ENCODE data around the gene POGZ. TPM values are rescaled to one million over a fixed set of nuclear protein-coding genes. Genes with fewer than 3 reads are reported as not detected.

POGZ gene
- total RNA-seq, 1 donor from 2014 or later = 60.6 TPM

DNA sequence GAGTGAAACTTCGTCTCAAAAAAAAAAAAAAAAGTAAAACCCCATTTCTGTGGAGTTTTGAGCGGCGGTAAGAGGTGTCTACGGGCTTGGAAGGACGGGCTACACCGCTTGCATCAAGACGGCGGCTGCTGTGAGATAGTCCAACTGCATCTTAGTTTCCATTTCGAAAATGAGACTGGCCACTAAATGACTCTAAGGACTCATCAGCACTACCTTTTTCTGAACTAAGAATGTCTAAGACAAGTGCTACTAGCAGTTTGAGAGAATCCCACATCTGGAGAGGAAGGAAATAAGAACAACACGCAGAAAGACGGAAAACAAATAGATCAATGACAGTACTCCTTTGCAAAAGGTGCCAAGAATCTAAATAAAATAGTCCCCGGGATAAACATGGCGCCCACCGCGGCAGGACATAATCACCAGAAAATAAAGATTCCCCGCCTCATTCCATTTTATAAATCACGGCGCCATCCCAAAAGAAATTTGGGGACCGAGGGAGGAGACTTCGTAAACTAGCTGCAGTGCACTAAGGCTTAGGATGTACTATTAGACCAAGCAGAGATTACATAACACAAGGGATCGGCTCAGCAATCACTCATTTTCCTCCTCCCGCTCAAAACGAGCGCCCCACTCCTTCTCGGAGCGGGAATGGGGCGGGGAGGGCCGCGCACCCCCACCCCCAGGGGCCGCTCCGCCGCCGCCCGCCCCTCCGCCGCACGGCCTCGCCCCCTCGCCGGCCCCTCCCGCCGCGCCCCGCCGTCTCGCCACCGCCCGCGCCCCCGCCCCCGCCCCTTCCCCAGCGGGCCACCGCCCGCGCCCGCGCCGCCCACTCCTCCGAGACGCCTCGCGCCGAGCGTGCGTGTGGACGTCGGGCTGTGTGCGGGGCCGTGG, 1.1 kb downstream of the POGZ start:
- H3K27ac ChIP-seq = peak overlapping the region; percentile 88
- no peak for DNase-seq (ENCODE audit: extremely low spot score in 2 of 2)
- no peaks in the 10 kb centered on the region for H3K36me3 ChIP-seq
- no peaks in the 10 kb centered on the region for H3K9me3 ChIP-seq
- intact Hi-C loops (cut with DNase I) = no loop called here
- peaks cover 34% of the 10 kb centered on the region for H3K4me1 ChIP-seq
- peak in 1 of 2 donors; percentile 36 for TF ChIP-seq POLR2AphosphoS5 (IDR thresholded peaks at IDR 0.05; ENCODE audit: insufficient read depth in 1 of 2, low read depth in 1 of 2)
- TF ChIP-seq POLR2A (IDR thresholded peaks at IDR 0.05) = no peak
- H3K4me3 ChIP-seq = peak overlapping the region; percentile 64 to 68
- H3K27me3 ChIP-seq = no peaks in the 10 kb centered on the region

DNA sequence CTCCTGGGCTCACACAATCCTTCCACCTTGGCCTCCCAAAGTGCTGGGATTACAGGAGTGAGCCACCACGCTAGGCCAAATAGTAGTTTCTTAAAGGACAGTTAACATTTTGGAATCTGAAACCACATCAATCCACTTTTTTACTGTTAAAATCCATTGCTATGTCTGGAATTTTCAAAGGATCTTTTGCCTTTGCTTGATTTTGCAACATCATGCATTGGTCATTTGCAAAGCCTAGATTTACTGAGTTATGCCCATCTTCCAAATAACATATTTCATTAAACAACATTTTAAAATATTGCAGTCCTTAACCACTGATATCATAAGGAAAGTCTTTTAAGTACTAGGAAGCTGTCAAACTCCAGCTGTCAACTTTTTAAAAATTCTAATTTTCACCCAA, 3.3 kb downstream of the POGZ start:
- DNase-seq (ENCODE audit: extremely low spot score in 2 of 2) = no peak
- no peaks in the 10 kb centered on the region for H3K9me3 ChIP-seq
- intact Hi-C loops (cut with DNase I) = no loop called here
- no peaks in the 10 kb centered on the region for H3K36me3 ChIP-seq
- H3K4me3 ChIP-seq = no peak overlapping the region
- no peak overlapping the region for H3K27ac ChIP-seq
- no peak for TF ChIP-seq POLR2A (IDR thresholded peaks at IDR 0.05)
- TF ChIP-seq, protein P1, sequence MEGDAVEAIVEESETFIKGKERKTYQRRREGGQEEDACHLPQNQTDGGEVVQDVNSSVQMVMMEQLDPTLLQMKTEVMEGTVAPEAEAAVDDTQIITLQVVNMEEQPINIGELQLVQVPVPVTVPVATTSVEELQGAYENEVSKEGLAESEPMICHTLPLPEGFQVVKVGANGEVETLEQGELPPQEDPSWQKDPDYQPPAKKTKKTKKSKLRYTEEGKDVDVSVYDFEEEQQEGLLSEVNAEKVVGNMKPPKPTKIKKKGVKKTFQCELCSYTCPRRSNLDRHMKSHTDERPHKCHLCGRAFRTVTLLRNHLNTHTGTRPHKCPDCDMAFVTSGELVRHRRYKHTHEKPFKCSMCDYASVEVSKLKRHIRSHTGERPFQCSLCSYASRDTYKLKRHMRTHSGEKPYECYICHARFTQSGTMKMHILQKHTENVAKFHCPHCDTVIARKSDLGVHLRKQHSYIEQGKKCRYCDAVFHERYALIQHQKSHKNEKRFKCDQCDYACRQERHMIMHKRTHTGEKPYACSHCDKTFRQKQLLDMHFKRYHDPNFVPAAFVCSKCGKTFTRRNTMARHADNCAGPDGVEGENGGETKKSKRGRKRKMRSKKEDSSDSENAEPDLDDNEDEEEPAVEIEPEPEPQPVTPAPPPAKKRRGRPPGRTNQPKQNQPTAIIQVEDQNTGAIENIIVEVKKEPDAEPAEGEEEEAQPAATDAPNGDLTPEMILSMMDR (IDR thresholded peaks at IDR 0.05) = no peak
- no peak for TF ChIP-seq POLR2AphosphoS5 (IDR thresholded peaks at IDR 0.05; ENCODE audit: insufficient read depth in 1 of 2, low read depth in 1 of 2)
- H3K27me3 ChIP-seq = no peaks in the 10 kb centered on the region
- H3K4me1 ChIP-seq = peaks cover 34% of the 10 kb centered on the region

DNA sequence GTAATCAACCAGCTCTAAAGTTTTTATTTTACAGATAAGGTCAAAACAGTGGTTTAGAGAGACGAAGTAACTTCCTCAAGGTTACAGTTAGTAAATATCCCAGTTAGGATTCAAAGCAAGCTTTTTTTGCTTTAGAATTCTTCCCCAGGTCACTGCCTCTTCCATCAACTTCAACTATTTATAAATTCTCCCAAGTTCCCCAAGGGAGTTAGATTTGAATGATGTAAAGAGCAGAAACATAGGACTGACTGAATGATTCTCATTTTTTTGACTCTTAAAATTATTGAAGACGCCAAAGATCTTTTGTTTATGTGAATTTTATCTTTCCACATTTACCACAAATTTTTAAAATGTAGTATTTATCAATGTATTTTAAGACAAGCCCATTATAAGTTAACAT, 4.1 kb downstream of the POGZ start:
- peaks cover 34% of the 10 kb centered on the region for H3K4me1 ChIP-seq
- no peak for DNase-seq (ENCODE audit: extremely low spot score in 2 of 2)
- intact Hi-C loops (cut with DNase I) = no loop called here
- TF ChIP-seq POLR2A (IDR thresholded peaks at IDR 0.05) (no peak), POLR2AphosphoS5 (IDR thresholded peaks at IDR 0.05; ENCODE audit: insufficient read depth in 1 of 2, low read depth in 1 of 2) (no peak)
- TF ChIP-seq, protein P1 (IDR thresholded peaks at IDR 0.05) = no peak
- H3K9me3 ChIP-seq = no peaks in the 10 kb centered on the region
- no peaks in the 10 kb centered on the region for H3K36me3 ChIP-seq
- no peak overlapping the region for H3K4me3 ChIP-seq
- no peak overlapping the region for H3K27ac ChIP-seq
- H3K27me3 ChIP-seq = no peaks in the 10 kb centered on the region

DNA sequence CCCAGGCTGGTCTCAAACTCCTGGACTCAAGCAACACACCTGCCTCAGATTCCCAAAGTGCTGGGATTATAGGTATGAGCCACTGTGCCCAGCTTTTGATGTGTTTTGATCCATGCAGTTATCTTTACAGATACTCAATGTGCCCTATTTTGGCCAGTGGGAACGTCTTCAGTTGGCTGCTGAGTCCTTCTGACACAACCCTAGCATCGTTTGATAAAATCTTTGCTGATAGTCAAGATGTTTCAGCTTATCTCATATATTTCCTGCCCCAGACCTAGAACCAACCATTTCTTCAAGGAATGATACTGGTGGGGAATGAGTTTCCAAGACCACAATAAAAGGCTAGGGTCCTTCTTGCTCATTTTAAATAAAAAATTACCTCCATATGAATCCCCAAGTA, 11.6 kb downstream of the POGZ start:
- no peak overlapping the region for H3K4me3 ChIP-seq
- no peak for DNase-seq (ENCODE audit: extremely low spot score in 2 of 2)
- H3K9me3 ChIP-seq = no peaks in the 10 kb centered on the region
- no peak for TF ChIP-seq POLR2AphosphoS5 (IDR thresholded peaks at IDR 0.05; ENCODE audit: insufficient read depth in 1 of 2, low read depth in 1 of 2)
- TF ChIP-seq, protein P1 (IDR thresholded peaks at IDR 0.05) = no peak
- TF ChIP-seq POLR2A (IDR thresholded peaks at IDR 0.05) = no peak
- intact Hi-C loops (cut with DNase I) = no loop called here
- H3K36me3 ChIP-seq = no peaks in the 10 kb centered on the region
- H3K27me3 ChIP-seq = no peaks in the 10 kb centered on the region
- no peak overlapping the region for H3K27ac ChIP-seq
- peaks cover 29% of the 10 kb centered on the region for H3K4me1 ChIP-seq

DNA sequence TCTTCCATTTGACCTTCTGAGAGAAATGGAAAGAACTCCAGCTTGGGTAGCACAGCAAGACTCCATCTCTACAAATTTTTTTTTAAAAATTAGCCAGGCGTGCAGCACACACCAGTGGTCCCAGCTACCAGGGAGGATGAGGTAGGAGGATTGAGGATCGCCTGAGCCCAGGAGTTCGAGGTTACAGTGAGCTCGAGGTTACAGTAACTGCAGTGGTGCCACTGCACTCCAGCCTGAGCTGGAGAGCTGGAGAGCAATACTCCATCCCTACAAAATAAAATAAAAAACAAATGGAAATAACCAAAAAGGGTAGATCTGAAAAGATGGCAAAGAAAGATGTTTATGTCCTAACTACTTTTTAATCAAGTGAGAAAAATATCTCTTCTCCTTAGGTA, 14.5 kb downstream of the POGZ start:
- no peaks in the 10 kb centered on the region for H3K27me3 ChIP-seq
- no peak for DNase-seq (ENCODE audit: extremely low spot score in 2 of 2)
- H3K27ac ChIP-seq = no peak overlapping the region
- H3K36me3 ChIP-seq = no peaks in the 10 kb centered on the region
- no peak overlapping the region for H3K4me3 ChIP-seq
- intact Hi-C loops (cut with DNase I) = no loop called here
- H3K9me3 ChIP-seq = no peaks in the 10 kb centered on the region
- peaks cover 38% of the 10 kb centered on the region for H3K4me1 ChIP-seq
- TF ChIP-seq, protein P1 (IDR thresholded peaks at IDR 0.05) = no peak
- TF ChIP-seq POLR2AphosphoS5 (IDR thresholded peaks at IDR 0.05; ENCODE audit: insufficient read depth in 1 of 2, low read depth in 1 of 2) (no peak), POLR2A (IDR thresholded peaks at IDR 0.05) (no peak)
